Heart left ventricle (tissue), 16 donors: ENCODE results near the gene SPDYE4. TPM values are rescaled to one million over a fixed set of nuclear protein-coding genes. Genes with fewer than 3 reads are reported as not detected.

Experiments used
- ATAC-seq, 4 donors: fragments of 200-7000 bp; cut with Tn5 transposase; one replicate each; pipeline ENCODE4 v1.9.1; 2020 to 2022; ENCODE audit warnings: moderate library complexity in 4 of 4, mild to moderate bottlenecking in 3 of 4, moderate number of reproducible peaks in 1 of 4
- DNase-seq, 5 donors: peaks; one replicate each; pipeline ENCODE4 v3.0.0-alpha.2; 2020
- H3K27ac ChIP-seq, 12 donors: fragments of 200-600 bp; sonication (generic) in 4 of 12; one replicate each; pipeline versions ENCODE4 v1.5.0 to v1.8.0; 2016 to 2022; ENCODE audit warnings: mild to moderate bottlenecking in 2 of 12
- H3K27me3 ChIP-seq, 9 donors: fragments of 200-600 bp; sonication (generic) in 2 of 9; one replicate each; pipeline versions ENCODE4 v1.5.1 to v1.8.0; 2016 to 2022; ENCODE audit warnings: mild to moderate bottlenecking in 3 of 9
- H3K36me3 ChIP-seq, 9 donors: fragments of 200-600 bp; sonication (generic) in 2 of 9; one replicate each; pipeline versions ENCODE4 v1.5.0 to v1.8.0; 2018 to 2022; ENCODE audit warnings: mild to moderate bottlenecking in 2 of 9
- H3K4me1 ChIP-seq, 12 donors: fragments of 200-600 bp; sonication (generic) in 4 of 12; one replicate each; pipeline versions ENCODE4 v1.5.0 to v1.8.0; 2016 to 2022; ENCODE audit warnings: mild to moderate bottlenecking in 3 of 12
- H3K4me3 ChIP-seq, 12 donors: fragments of 200-600 bp; sonication (generic) in 4 of 12; one replicate each; pipeline versions ENCODE4 v1.5.0 to v1.8.0; 2017 to 2022; ENCODE audit warnings: mild to moderate bottlenecking in 9 of 12, moderate library complexity in 4 of 12
- H3K9me3 ChIP-seq, 12 donors: fragments of 200-600 bp; sonication (generic) in 4 of 12; one replicate each; pipeline versions ENCODE4 v1.5.0 to v1.8.0; 2016 to 2022; ENCODE audit warnings: mild to moderate bottlenecking in 1 of 12
- POLR2A ChIP-seq, 2 donors: fragments of 450-650 bp; IDR thresholded peaks; one replicate each; pipeline ENCODE4 v1.6.1; 2017; ENCODE audit warnings: antibody characterized with exemption in 2 of 2, mild to moderate bottlenecking in 2 of 2, moderate library complexity in 2 of 2
- whole genome bisulfite sequencing, 4 donors: extraction: QIAGEN DNeasy Blood & Tissue Kit in 2 of 4; methylation state at CpG; one replicate each; pipeline versions ENCODE4 v1.1.5 to v1.1.7; 2013 to 2018; 5-methylcytosine and 5-hydroxymethylcytosine counted together
- intact Hi-C, 10 donors: fragments of 100-400 bp; cut with DNase I; formaldehyde crosslinking; loops; one replicate each; pipeline versions ENCODE4 v1.11.1 to v1.14.2; 2022
- polyA plus RNA-seq, 2 donors: library from polyadenylated mRNA; stranded (reverse); fragments of 200-250 nt; gene quantifications; one replicate each; pipeline ENCODE4 v1.2.3, GENCODE V29; 2013
- total RNA-seq, 9 donors: library from RNA; depleted of rRNA in 2 of 9; stranded (reverse); fragments of >200 nt in 2 of 9; fragmentation: NEBNext Ultra II Directional in 3 of 9; extraction: Animal tissue kit (Norgen Biotek cat#: 25700) in 3 of 9; gene quantifications; one replicate each; pipeline versions ENCODE4 v1.1.0 to v1.2.4, GENCODE V29; 2016 to 2023
- TF ChIP-seq, protein P1 (sequence below), 12 donors: fragments of 200-600 bp; sonication (generic) in 4 of 12; IDR thresholded peaks; one replicate each; pipeline versions ENCODE4 v1.5.0 to v1.8.0; 2018 to 2022; ENCODE audit warnings: antibody characterized with exemption in 12 of 12, mild to moderate bottlenecking in 5 of 12
- donor health status: ischemic (EF 13 %, LVEDD 7.1; RV severe dilation, severe dysfunction).
- donor health status: healthy with polysubstance abuse.
- donor health status: DM: no; HTN: yes; CAD: no.
- donor health status: DM: no; HTN: no; CAD: no.
- donor health status: ischemic (EF 25% LVEDD 6.9; RV normal size, moderate dysfunction).
- donor health status: ischemic (EF 25% LVEDD 5.7; RV mildly dilated, moderate dysfunction).
- donor health status: healthy.
- donor health status: DM: yes; HTN: yes; CAD: no.
- donor health status: ischemic (EF 35%, LVEDD 5.7; RV mildly dilated, moderate dysfunction).
- donor health status: nonischemic (EF 11% LVEDD 7.7; RV severe dilation, severe dysfunction).
- donor health status: DM: yes; HTN: yes; CAD: no.
- donor health status: PGD.
- donor health status: ischemic (EF 29% LVEDD 5.4; RV normal size, mild dysfunction).
- donor health status: nonischemic (EF 23%, LVEDD 6.1; RV moderate dilation, normal function).

Gene SPDYE4
- total and polyA plus RNA-seq, 11 donors, result not detected

DNA sequence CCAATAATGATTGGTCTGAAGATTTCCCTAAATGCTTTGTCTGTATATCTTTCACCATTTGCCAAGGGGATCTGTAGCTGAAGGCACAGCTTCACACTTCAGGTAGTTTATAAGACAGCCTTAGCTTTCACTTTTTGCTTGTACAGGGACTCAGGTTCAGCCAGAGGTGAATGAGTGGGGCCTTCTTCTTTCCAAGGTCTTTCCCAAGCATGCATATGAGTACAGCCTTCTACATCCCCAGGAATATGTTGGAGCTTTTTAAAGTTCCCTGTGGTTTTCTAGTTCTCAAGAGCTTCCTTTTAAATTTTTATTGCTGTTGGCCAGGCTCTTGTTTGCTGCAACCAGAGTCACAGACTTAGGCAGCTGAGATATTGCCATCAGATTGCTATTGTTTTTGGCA lies 17.9 kb upstream of the SPDYE4 start:
- peak overlapping the region in 1 of 12 donors; percentile 11 for H3K27ac ChIP-seq
- TF ChIP-seq, protein P1, sequence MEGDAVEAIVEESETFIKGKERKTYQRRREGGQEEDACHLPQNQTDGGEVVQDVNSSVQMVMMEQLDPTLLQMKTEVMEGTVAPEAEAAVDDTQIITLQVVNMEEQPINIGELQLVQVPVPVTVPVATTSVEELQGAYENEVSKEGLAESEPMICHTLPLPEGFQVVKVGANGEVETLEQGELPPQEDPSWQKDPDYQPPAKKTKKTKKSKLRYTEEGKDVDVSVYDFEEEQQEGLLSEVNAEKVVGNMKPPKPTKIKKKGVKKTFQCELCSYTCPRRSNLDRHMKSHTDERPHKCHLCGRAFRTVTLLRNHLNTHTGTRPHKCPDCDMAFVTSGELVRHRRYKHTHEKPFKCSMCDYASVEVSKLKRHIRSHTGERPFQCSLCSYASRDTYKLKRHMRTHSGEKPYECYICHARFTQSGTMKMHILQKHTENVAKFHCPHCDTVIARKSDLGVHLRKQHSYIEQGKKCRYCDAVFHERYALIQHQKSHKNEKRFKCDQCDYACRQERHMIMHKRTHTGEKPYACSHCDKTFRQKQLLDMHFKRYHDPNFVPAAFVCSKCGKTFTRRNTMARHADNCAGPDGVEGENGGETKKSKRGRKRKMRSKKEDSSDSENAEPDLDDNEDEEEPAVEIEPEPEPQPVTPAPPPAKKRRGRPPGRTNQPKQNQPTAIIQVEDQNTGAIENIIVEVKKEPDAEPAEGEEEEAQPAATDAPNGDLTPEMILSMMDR (IDR thresholded peaks at IDR 0.05), result no peak
- no peak for TF ChIP-seq POLR2A (IDR thresholded peaks at IDR 0.05)

DNA sequence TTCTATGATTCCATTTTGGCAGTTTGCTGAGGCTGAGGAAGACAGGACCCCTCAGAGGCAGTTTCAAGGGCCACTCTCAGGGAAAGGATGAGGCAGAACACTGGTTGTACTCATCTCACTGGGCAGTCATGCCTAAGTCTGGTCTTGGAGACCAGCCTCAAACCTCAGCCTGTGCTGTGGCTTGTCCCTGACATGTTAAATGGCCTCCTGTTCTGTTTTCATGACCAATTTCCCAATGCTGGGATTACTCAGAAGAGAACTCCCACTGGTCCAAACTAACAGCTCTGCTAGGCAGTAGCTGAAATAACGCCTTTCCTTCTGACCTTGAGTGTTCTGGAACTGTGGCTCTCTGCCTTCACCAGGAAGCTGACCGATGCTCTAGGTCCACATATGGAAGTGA lies 8.4 kb upstream of the SPDYE4 start:
- Histone ChIP-seq H3K27me3 (peaks cover 0 to 5% (median 0%) of the 10 kb centered on the region in 9 donors), H3K4me3 (no peak overlapping the region), H3K9me3 (no peaks in the 10 kb centered on the region), H3K27ac (no peak overlapping the region), H3K4me1 (no peaks in the 10 kb centered on the region), H3K36me3 (no peaks in the 10 kb centered on the region)
- 84 to 92% (median 89%) methylated on average over 2 of the region's 2 CpGs for WGBS, 4 donors
- no peak for DNase-seq
- TF ChIP-seq, protein P1 (IDR thresholded peaks at IDR 0.05), result no peak
- TF ChIP-seq POLR2A (IDR thresholded peaks at IDR 0.05), result no peak
- intact Hi-C loops, result no loop called here
- no peak for ATAC-seq

More for the DNA sequence above, 17.9 kb upstream of the SPDYE4 start:
- H3K4me3 ChIP-seq, result no peak overlapping the region
- intact Hi-C loops, result no loop called here
- peaks cover 0 to 22% (median 0%) of the 10 kb centered on the region in 12 donors for H3K4me1 ChIP-seq
- H3K36me3 ChIP-seq, result no peaks in the 10 kb centered on the region
- H3K9me3 ChIP-seq, result peaks cover 0 to 12% (median 0%) of the 10 kb centered on the region in 12 donors
- no peak for ATAC-seq
- H3K27me3 ChIP-seq, result no peaks in the 10 kb centered on the region
- no peak for DNase-seq

DNA sequence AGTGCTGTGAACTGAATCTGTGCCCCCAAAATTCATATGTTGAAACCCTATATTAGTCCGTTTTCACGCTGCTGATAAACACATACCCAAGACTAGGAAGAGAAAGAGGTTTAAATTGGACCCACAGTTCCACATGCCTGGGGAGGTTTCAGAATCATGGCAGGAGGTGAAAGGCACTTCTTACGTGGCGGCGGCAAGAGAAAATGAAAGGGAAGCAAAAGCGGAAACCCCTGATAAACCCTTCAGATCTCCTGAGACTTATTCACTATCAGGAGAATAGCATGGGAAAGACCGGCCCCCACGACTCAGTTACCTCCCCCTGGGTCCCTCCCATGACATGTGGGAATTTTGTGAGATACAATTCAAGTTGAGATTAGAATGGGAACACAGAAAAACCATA lies 3.7 kb upstream of the SPDYE4 start:
- intact Hi-C loops, result no loop called here
- ATAC-seq (no peak), DNase-seq (no peak)
- H3K4me1 ChIP-seq, result no peaks in the 10 kb centered on the region
- H3K27ac ChIP-seq, result no peak overlapping the region
- H3K27me3 ChIP-seq, result no peaks in the 10 kb centered on the region
- no peak overlapping the region for H3K4me3 ChIP-seq
- H3K36me3 ChIP-seq, result no peaks in the 10 kb centered on the region
- H3K9me3 ChIP-seq, result no peaks in the 10 kb centered on the region
- TF ChIP-seq, protein P1 (IDR thresholded peaks at IDR 0.05), result no peak
- no peak for TF ChIP-seq POLR2A (IDR thresholded peaks at IDR 0.05)
- 71 to 84% (median 79%) methylated on average over 8 of the region's 8 CpGs for WGBS, 4 donors

DNA sequence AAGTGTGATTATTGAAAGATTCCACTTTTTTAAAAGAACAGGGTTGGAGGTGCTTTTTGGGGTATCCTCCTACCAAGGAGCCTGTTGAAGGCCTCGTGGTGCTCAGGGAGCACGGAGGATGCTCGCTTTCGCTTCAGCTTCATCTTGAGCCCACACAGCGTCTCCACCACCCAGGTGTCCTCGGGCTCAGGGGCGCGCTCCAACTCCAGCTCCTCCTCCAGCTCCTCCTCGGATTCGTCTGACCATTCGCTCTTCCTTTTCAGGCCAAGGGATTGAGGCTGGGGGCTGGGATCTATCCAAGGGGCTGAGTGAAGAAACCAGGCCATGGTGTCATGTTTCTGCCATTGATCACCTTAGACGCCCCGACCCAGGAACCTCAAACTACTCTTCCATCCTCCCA lies 1.2 kb downstream of the SPDYE4 start:
- H3K36me3 ChIP-seq, result no peaks in the 10 kb centered on the region
- H3K27ac ChIP-seq, result no peak overlapping the region
- 85 to 90% (median 87%) methylated on average over 13 of the region's 13 CpGs for WGBS, 4 donors
- ATAC-seq, result no peak
- intact Hi-C loops, result no loop called here
- TF ChIP-seq, protein P1 (IDR thresholded peaks at IDR 0.05), result no peak
- no peak for TF ChIP-seq POLR2A (IDR thresholded peaks at IDR 0.05)
- no peak for DNase-seq
- H3K27me3 ChIP-seq, result no peaks in the 10 kb centered on the region
- H3K4me3 ChIP-seq, result no peak overlapping the region
- H3K4me1 ChIP-seq, result no peaks in the 10 kb centered on the region
- no peaks in the 10 kb centered on the region for H3K9me3 ChIP-seq
